HL-60/S4 (cell line): ENCODE data around the gene CCDC154.
"Not testable (repeated sequence)": the region's sequence is repeated elsewhere in the genome, so short reads cannot be mapped to it uniquely, and the experiment has no call there.

Experiments
- in situ Hi-C: fragments of 300-500 bp; cut with MboI; formaldehyde crosslinking; loops from 2 replicates; pipeline ENCODE4 v1.14.3; 2022; ENCODE audit warnings: low sequenced_read_pairs

Gene CCDC154

GRCh38 chr16:1474796-1475551 is 30.6 kb upstream of the CCDC154 start, which contains the start of gene CLCN7:
TSS of gene CLCN7 (minus strand) at chr16:1475028. CDS start at chr16:1474974, 54 bp downstream.
- in situ Hi-C loops: no loop called here

GRCh38 chr16:1474082-1474795 is 29.9 kb upstream of the CCDC154 start:
- in situ Hi-C loops: no loop called here

- in situ Hi-C loops: no loop called here
These were observed 28.6 kb upstream of the CCDC154 start for GRCh38 chr16:1472974-1473373.

GRCh38 chr16:1471569-1472194 is 27.3 kb upstream of the CCDC154 start:
- in situ Hi-C loops: no loop called here

GRCh38 chr16:1470481-1471251 is 26.3 kb upstream of the CCDC154 start:
- in situ Hi-C loops: no loop called here

- in situ Hi-C loops: no loop called here
These were observed 25.4 kb upstream of the CCDC154 start for GRCh38 chr16:1469693-1470201.

- in situ Hi-C loops: not testable (repeated sequence)
These were observed 24.8 kb upstream of the CCDC154 start for GRCh38 chr16:1469141-1469540.

- in situ Hi-C loops: no loop called here
These were observed 24.1 kb upstream of the CCDC154 start for GRCh38 chr16:1468426-1468810.

GRCh38 chr16:1466968-1467521 is 22.7 kb upstream of the CCDC154 start:
- in situ Hi-C loops: no loop called here

- in situ Hi-C loops: no loop called here
These were observed 21.7 kb upstream of the CCDC154 start for GRCh38 chr16:1466054-1466453.

GRCh38 chr16:1465567-1465915 is 21.2 kb upstream of the CCDC154 start:
- in situ Hi-C loops: no loop called here

GRCh38 chr16:1464894-1465566 is 20.7 kb upstream of the CCDC154 start:
- in situ Hi-C loops: no loop called here

- in situ Hi-C loops: no loop called here
These were observed 20.0 kb upstream of the CCDC154 start for GRCh38 chr16:1464196-1464893.

- in situ Hi-C loops: no loop called here
These were observed 16.8 kb upstream of the CCDC154 start for GRCh38 chr16:1461146-1461545.

- in situ Hi-C loops: no loop called here
These were observed 16.3 kb upstream of the CCDC154 start for GRCh38 chr16:1460602-1461138.

GRCh38 chr16:1459967-1460366 is 15.6 kb upstream of the CCDC154 start:
- in situ Hi-C loops: no loop called here

GRCh38 chr16:1458977-1459341 is 14.6 kb upstream of the CCDC154 start:
- in situ Hi-C loops: no loop called here

- in situ Hi-C loops: no loop called here
These were observed 14.1 kb upstream of the CCDC154 start for GRCh38 chr16:1458336-1458976.
